Endothelial cell of umbilical vein (primary cell): ENCODE data around the gene ABI2. TPM values are rescaled to one million over a fixed set of nuclear protein-coding genes. Genes with fewer than 3 reads are reported as not detected.

Experiments
- BruUV-seq: library from RNA; stranded (reverse); fragments of 400-500 nt; replicated peaks from 2 replicates; lab custom pipeline; 2021; lab: Mats Ljungman, UMichigan
- CTCF ChIA-PET: fragments of 300-600, 350-600 bp; sonication (Branson Sonifier 250); formaldehyde crosslinking; loops from one replicate; lab custom pipeline; 2021; ENCODE audit warnings: antibody characterized with exemption, inconsistent platforms; lab: Charles Lee
- POLR2A ChIA-PET: fragments of 300-600, 350-600 bp; sonication (Branson Sonifier 250); formaldehyde crosslinking; loops from one replicate; lab custom pipeline; 2021; ENCODE audit warnings: antibody characterized with exemption, inconsistent platforms; lab: Charles Lee
- DNase-seq: peaks from one replicate; pipeline ENCODE4 v3.0.0-alpha.2; 2011; ENCODE audit warnings: low read depth, low spot score
- FAIRE-seq: peaks from 2 replicates; lab custom pipeline; 2011; peaks lifted over from hg19 to GRCh38; lab: Jason Lieb, UNC
- H2AFZ ChIP-seq: 2 replicates; pipeline ENCODE4 v1.6.0; 2012; ENCODE audit warnings: low read depth, low read length, control low read depth, inconsistent platforms
- H3K27ac ChIP-seq: 2 replicates; pipeline ENCODE4 v1.5.1; 2011; ENCODE audit warnings: low read depth, mild to moderate bottlenecking, control low read depth, low read length, moderate library complexity; ENCODE audit not compliant: insufficient read depth
- H3K27me3 ChIP-seq, 2 experiments: 2 replicates each; pipeline versions ENCODE4 v1.6.0 to v1.6.1; 2011; ENCODE audit warnings: low read length in 2 of 2, mixed read lengths in 1 of 2; ENCODE audit not compliant: control insufficient read depth in 2 of 2, insufficient read depth in 2 of 2
- H3K36me3 ChIP-seq, 2 experiments: 2 replicates in 1 of 2; 3 replicates in 1 of 2; pipeline ENCODE4 v1.5.1; 2011; ENCODE audit warnings: low read length in 2 of 2, mild to moderate bottlenecking in 1 of 2, moderate library complexity in 1 of 2; ENCODE audit not compliant: control insufficient read depth in 2 of 2, insufficient read depth in 2 of 2; ENCODE audit errors: extremely low read depth in 1 of 2
- H3K4me1 ChIP-seq: 3 replicates; pipeline ENCODE4 v1.5.1; 2011; ENCODE audit warnings: mild to moderate bottlenecking, low read length; ENCODE audit not compliant: control insufficient read depth, insufficient read depth; ENCODE audit errors: extremely low read depth
- H3K4me2 ChIP-seq: 2 replicates; pipeline ENCODE4 v1.6.1; 2011; ENCODE audit warnings: low read length, control low read depth, mixed read lengths; ENCODE audit not compliant: insufficient read depth
- H3K4me3 ChIP-seq, 3 experiments: fragments of 200-600 bp in 1 of 3; sonication (generic), shearing (Covaris generic) in 1 of 3; replicated peaks in 1 of 3; 2 replicates each; pipeline ENCODE4 v1.5.1; 2011 to 2016; ENCODE audit warnings: control low read depth in 3 of 3, low read length in 3 of 3, mild to moderate bottlenecking in 2 of 3, inconsistent platforms in 1 of 3, low read depth in 1 of 3, moderate library complexity in 1 of 3; ENCODE audit not compliant: insufficient read depth in 1 of 3
- H3K79me2 ChIP-seq: 2 replicates; pipeline ENCODE4 v1.6.0; 2012; ENCODE audit warnings: low read length, inconsistent platforms; ENCODE audit not compliant: control insufficient read depth, insufficient read depth
- H3K9ac ChIP-seq: replicated peaks from 2 replicates; pipeline ENCODE3; 2011; ENCODE audit warnings: low read length, control low read depth; ENCODE audit not compliant: insufficient read depth; ENCODE audit errors: extremely low read depth
- H3K9me1 ChIP-seq: replicated peaks from 3 replicates; pipeline ENCODE4 v1.6.0; 2011; ENCODE audit warnings: mild to moderate bottlenecking, low read length; ENCODE audit not compliant: control insufficient read depth, insufficient read depth; ENCODE audit errors: extremely low read depth
- H3K9me3 ChIP-seq: replicated peaks from 2 replicates; pipeline ENCODE4 v1.5.1; 2012; ENCODE audit warnings: low read length, inconsistent platforms; ENCODE audit not compliant: control insufficient read depth, insufficient read depth
- H4K20me1 ChIP-seq: replicated peaks from 2 replicates; pipeline ENCODE3; 2011; ENCODE audit warnings: mild to moderate bottlenecking, low read length; ENCODE audit not compliant: control insufficient read depth, insufficient read depth; ENCODE audit errors: extremely low read depth
- CTCF ChIP-seq, 2 donors: IDR thresholded peaks; 1 replicate in 1 of 2; 2 replicates in 1 of 2; pipeline ENCODE4 v1.5.1; 2011; ENCODE audit warnings: low read length in 2 of 2, mild to moderate bottlenecking in 2 of 2, moderate library complexity in 2 of 2, control low read depth in 1 of 2, inconsistent platforms in 1 of 2, low read depth in 1 of 2; ENCODE audit not compliant: insufficient read depth in 1 of 2; ENCODE audit errors: extremely low read depth in 1 of 2
- EZH2 ChIP-seq: IDR thresholded peaks from 2 replicates; pipeline ENCODE4 v1.6.1; 2012; ENCODE audit warnings: borderline replicate concordance, low read depth, mild to moderate bottlenecking, moderate library complexity, low read length, inconsistent platforms; ENCODE audit not compliant: severe bottlenecking
- FOS ChIP-seq: IDR thresholded peaks from 2 replicates; pipeline ENCODE4 v1.6.1; 2011; ENCODE audit warnings: mild to moderate bottlenecking, low read length, moderate library complexity, borderline replicate concordance; ENCODE audit not compliant: insufficient read depth
- GATA2 ChIP-seq: IDR thresholded peaks from 2 replicates; pipeline ENCODE4 v1.7.0; 2011; ENCODE audit warnings: low read depth, mild to moderate bottlenecking, moderate library complexity, mixed read lengths, low read length; ENCODE audit not compliant: insufficient read length, insufficient read depth
- JUN ChIP-seq: IDR thresholded peaks from 2 replicates; pipeline ENCODE4 v1.6.1; 2011; ENCODE audit warnings: borderline replicate concordance, low read depth; ENCODE audit not compliant: insufficient read length, insufficient read depth
- MYC ChIP-seq: IDR thresholded peaks from one replicate; pipeline ENCODE4 v1.6.1; 2011; ENCODE audit warnings: mild to moderate bottlenecking, low read depth, low read length
- POLR2A ChIP-seq: IDR thresholded peaks from 2 replicates; pipeline ENCODE4 v1.6.1; 2012; ENCODE audit warnings: low read depth, mild to moderate bottlenecking, control low read depth, low read length
- POLR2AphosphoS5 ChIP-seq: IDR thresholded peaks from 2 replicates; pipeline ENCODE4 v1.6.1; 2012; ENCODE audit warnings: low read depth, mild to moderate bottlenecking, control low read depth, low read length, moderate library complexity; ENCODE audit not compliant: insufficient read depth
- dilution Hi-C: fragments of 300-500 bp; cut with MboI; formaldehyde crosslinking; loops from one replicate; pipeline ENCODE4 v1.15.0; 2019; ENCODE audit warnings: low sequenced_read_pairs; ENCODE audit not compliant: extremely low pct_ligation_motif_present
- intact Hi-C: fragments of 100-400 bp; cut with micrococcal nuclease; formaldehyde crosslinking; loops from one replicate; pipeline ENCODE4 v1.10.0; 2022
- polyA plus RNA-seq, 4 experiments: library from polyadenylated mRNA; depleted of rRNA in 3 of 4; stranded (reverse) in 3 of 4; unstranded in 1 of 4; fragments of >200 nt; gene quantifications; 2 replicates each; pipeline versions ENCODE4 v1.2.1 to v1.2.3, GENCODE V29; 2011 to 2012; ENCODE audit warnings: missing spikeins in 1 of 4
- total RNA-seq: library from RNA; stranded (reverse); gene quantifications from 2 replicates; pipeline ENCODE4 v1.2.3, GENCODE V29; 2021
- TF ChIP-seq, protein P1 (sequence below): IDR thresholded peaks from 2 replicates; pipeline ENCODE4 v1.6.1; 2011; ENCODE audit not compliant: insufficient read depth, insufficient read length

Gene ABI2
- total and polyA plus RNA-seq, 2 donors (not counting 3 experiments of a cell fraction or from before 2014, with no cell fraction given) = 35.7 to 61.0 TPM

DNA sequence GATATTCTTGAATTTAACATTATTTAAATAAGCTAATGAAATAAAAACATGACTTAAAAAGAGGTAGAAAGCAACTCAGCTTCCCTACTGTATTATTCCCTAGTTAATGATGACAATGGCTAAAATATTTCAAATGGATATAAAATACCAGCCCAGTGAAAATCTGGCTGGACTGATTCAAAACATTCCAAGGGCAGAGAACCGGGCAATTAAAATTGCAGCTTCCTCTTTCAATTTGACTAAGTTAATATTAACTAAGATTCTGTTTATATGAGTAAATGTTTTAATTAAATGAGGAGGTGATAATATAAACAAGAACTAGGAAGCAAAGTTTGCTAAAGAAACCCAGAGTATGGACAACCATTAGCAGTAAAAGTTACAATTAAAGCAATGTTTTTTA lies 141.4 kb downstream of the ABI2 start:
- H3K4me1 ChIP-seq = no peaks in the 10 kb centered on the region
- CTCF ChIA-PET = interaction anchor here (1.2 to 2.9 kb wide), 3 partner anchors 15 to 348 kb away, joined by 3 to 19 read pairs (median 6); no protein-coding TSS in a partner anchor
- H2AFZ ChIP-seq = no peak overlapping the region
- intact Hi-C loops (no loop called here), dilution Hi-C loops (no loop called here)
- peaks cover 10% of the 10 kb centered on the region for H3K79me2 ChIP-seq
- H3K9ac ChIP-seq = no peak overlapping the region
- no peaks in the 10 kb centered on the region for H4K20me1 ChIP-seq
- H3K36me3 ChIP-seq = no peaks in the 10 kb centered on the region
- no peak overlapping the region for H3K4me3 ChIP-seq
- H3K4me2 ChIP-seq = no peak overlapping the region
- no peaks in the 10 kb centered on the region for H3K27me3 ChIP-seq
- H3K9me1 ChIP-seq = no peaks in the 10 kb centered on the region
- FAIRE-seq (no peak), DNase-seq (no peak)
- no peaks in the 10 kb centered on the region for H3K9me3 ChIP-seq
- no peak overlapping the region for H3K27ac ChIP-seq
- POLR2A ChIA-PET = no interaction called here
- TF ChIP-seq CTCF (IDR thresholded peaks at IDR 0.05; ENCODE audit: extremely low read depth in 1 of 2, insufficient read depth in 1 of 2, low read depth in 1 of 2, low read length in 2 of 2) = no peak
- no peak for TF ChIP-seq POLR2AphosphoS5
- no peak for TF ChIP-seq POLR2A
- no peak for TF ChIP-seq JUN
- no peak for TF ChIP-seq FOS
- no peak for TF ChIP-seq EZH2
- TF ChIP-seq GATA2 = no peak
- TF ChIP-seq, protein P1, sequence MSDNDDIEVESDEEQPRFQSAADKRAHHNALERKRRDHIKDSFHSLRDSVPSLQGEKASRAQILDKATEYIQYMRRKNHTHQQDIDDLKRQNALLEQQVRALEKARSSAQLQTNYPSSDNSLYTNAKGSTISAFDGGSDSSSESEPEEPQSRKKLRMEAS = no peak
- TF ChIP-seq MYC = no peak
- BruUV-seq = no TSS peak
